Psoas muscle (tissue), 8 donors: ENCODE data around the gene PSMA2. TPM values are rescaled to one million over a fixed set of nuclear protein-coding genes. Genes with fewer than 3 reads are reported as not detected.

ENCODE experiments used
- ATAC-seq, 4 donors: fragments of 200-7000 bp; cut with Tn5 transposase; one replicate each; pipeline ENCODE4 v1.9.1; 2020; ENCODE audit warnings: moderate library complexity in 3 of 4, mild to moderate bottlenecking in 2 of 4
- DNase-seq, 2 donors: peaks; one replicate each; pipeline ENCODE4 v3.0.0-alpha.2; 2020
- H3K27ac ChIP-seq: fragments of 200-600 bp; one replicate; pipeline ENCODE4 v1.8.0; 2022
- H3K27me3 ChIP-seq, 3 donors: fragments of 200-600 bp in 1 of 3; one replicate each; pipeline versions ENCODE4 v1.6.1 to v1.8.0; 2013 to 2022; ENCODE audit warnings: low read length in 2 of 3, mild to moderate bottlenecking in 2 of 3, moderate library complexity in 1 of 3; ENCODE audit not compliant: insufficient read depth in 3 of 3
- H3K36me3 ChIP-seq, 2 donors: fragments of 200-600 bp in 1 of 2; one replicate each; pipeline versions ENCODE4 v1.6.1 to v1.8.0; 2013 to 2022; ENCODE audit warnings: low read depth in 1 of 2, mild to moderate bottlenecking in 1 of 2, moderate library complexity in 1 of 2; ENCODE audit not compliant: insufficient read depth in 1 of 2
- H3K4me1 ChIP-seq: fragments of 200-600 bp; one replicate; pipeline ENCODE4 v1.8.0; 2022
- H3K4me3 ChIP-seq: fragments of 200-600 bp; one replicate; pipeline ENCODE4 v1.8.0; 2022; ENCODE audit warnings: mild to moderate bottlenecking
- H3K9me3 ChIP-seq: fragments of 200-600 bp; one replicate; pipeline ENCODE4 v1.8.0; 2022
- WGBS, 3 donors: extraction: QIAGEN DNeasy Blood & Tissue Kit; methylation state at CpG; one replicate each; pipeline versions ENCODE4 v1.1.6 to v1.1.7; 2013; 5-methylcytosine and 5-hydroxymethylcytosine counted together
- intact Hi-C, 2 donors: fragments of 100-400 bp; cut with DNase I; formaldehyde crosslinking; loops; one replicate each; pipeline versions ENCODE4 v1.11.0 to v1.14.2; 2022
- polyA plus RNA-seq, 3 donors: library from polyadenylated mRNA; stranded (reverse); fragments of 200-250 nt; gene quantifications; one replicate each; pipeline ENCODE4 v1.2.3, GENCODE V29; 2013
- total RNA-seq, 4 donors: library from RNA; stranded (reverse); fragmentation: NEBNext Ultra II Directional in 2 of 4; extraction: Animal tissue kit (Norgen Biotek cat#: 25700) in 2 of 4; gene quantifications; one replicate each; pipeline versions ENCODE4 v1.2.1 to v1.2.4, GENCODE V29; 2021 to 2023
- TF ChIP-seq, protein P1 (sequence below): fragments of 200-600 bp; IDR thresholded peaks from one replicate; pipeline ENCODE4 v1.8.0; 2022; ENCODE audit warnings: antibody characterized with exemption
- donor health status: healthy with polysubstance abuse.
- donor health status: DM: no; HTN: no; CAD: no; lungs with moderate emphysema.
- donor health status: Bipolar disorder and iron deficiency.
- donor health status: healthy.
- donor health status: DM: yes; HTN: yes; CAD: no.
- donor health status: DM: no; HTN: no; CAD: no.
- donor health status: DM: no; HTN: no; CAD: no.
- donor health status: DM: yes; HTN: yes; CAD: no.

PSMA2 gene
- total and polyA plus RNA-seq, 7 donors = 57.4 to 334 (median 145) TPM

DNA sequence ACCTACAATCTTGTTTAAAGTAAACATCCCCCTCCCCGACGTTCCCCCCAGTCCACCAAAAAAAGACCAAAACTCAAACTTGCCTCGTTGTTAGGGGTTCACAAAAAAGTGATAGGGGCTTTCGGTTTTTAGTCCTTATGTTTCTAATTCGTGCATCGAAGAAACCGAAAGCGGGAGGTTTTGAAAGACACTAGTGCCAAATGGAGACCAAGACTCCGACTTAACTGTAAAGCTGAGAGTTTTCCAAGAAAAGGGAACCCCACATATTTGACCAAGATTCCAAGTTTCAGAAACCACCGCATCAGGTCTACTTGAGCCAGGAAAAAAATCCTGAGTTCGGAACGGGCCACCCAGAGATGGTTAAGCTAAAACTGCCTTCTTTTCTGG is 534 bp downstream of the PSMA2 start:
- 0% methylated on average over 12 of the region's 12 CpGs for WGBS, 3 donors
- intact Hi-C loops = no loop called here
- ATAC-seq (peak in 1 of 4 donors; percentile 3), DNase-seq (no peak)
- Histone ChIP-seq H3K4me1 (peaks cover 31% of the 10 kb centered on the region), H3K27me3 (no peaks in the 10 kb centered on the region), H3K4me3 (peak overlapping the region; percentile 93), H3K36me3 (peaks cover 5 to 27% of the 10 kb centered on the region in 2 donors), H3K9me3 (no peaks in the 10 kb centered on the region), H3K27ac (peak overlapping the region; percentile 88)
- TF ChIP-seq, protein P1, sequence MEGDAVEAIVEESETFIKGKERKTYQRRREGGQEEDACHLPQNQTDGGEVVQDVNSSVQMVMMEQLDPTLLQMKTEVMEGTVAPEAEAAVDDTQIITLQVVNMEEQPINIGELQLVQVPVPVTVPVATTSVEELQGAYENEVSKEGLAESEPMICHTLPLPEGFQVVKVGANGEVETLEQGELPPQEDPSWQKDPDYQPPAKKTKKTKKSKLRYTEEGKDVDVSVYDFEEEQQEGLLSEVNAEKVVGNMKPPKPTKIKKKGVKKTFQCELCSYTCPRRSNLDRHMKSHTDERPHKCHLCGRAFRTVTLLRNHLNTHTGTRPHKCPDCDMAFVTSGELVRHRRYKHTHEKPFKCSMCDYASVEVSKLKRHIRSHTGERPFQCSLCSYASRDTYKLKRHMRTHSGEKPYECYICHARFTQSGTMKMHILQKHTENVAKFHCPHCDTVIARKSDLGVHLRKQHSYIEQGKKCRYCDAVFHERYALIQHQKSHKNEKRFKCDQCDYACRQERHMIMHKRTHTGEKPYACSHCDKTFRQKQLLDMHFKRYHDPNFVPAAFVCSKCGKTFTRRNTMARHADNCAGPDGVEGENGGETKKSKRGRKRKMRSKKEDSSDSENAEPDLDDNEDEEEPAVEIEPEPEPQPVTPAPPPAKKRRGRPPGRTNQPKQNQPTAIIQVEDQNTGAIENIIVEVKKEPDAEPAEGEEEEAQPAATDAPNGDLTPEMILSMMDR = no peak

DNA sequence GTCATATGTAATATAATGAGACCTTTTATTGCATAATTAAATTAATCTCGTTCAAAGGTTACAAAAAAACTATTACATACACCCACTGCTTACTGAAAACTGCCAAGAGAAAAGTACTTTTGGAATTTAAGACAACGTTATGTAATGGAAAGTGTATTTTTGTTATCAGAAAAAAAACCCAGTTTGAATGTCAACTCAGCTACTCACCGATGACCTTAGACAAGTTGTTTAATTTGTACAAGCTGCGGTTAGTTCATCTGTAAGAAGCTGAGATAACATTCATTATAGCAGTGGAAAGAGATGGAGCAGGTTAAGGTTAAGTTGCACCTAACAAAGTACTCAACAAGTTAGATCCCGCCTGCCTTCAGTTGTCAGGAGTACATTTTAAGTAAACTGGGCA is 1.1 kb downstream of the PSMA2 start:
- H3K36me3 ChIP-seq = peaks cover 5 to 27% of the 10 kb centered on the region in 2 donors
- H3K27me3 ChIP-seq = no peaks in the 10 kb centered on the region
- H3K27ac ChIP-seq = peak overlapping the region; percentile 88
- DNase-seq (no peak), ATAC-seq (no peak)
- H3K4me3 ChIP-seq = peak overlapping the region; percentile 93
- no peaks in the 10 kb centered on the region for H3K9me3 ChIP-seq
- TF ChIP-seq, protein P1 = no peak
- intact Hi-C loops = no loop called here
- 7 to 14% (median 8%) methylated on average over 5 of the region's 5 CpGs for WGBS, 3 donors
- H3K4me1 ChIP-seq = peaks cover 31% of the 10 kb centered on the region

DNA sequence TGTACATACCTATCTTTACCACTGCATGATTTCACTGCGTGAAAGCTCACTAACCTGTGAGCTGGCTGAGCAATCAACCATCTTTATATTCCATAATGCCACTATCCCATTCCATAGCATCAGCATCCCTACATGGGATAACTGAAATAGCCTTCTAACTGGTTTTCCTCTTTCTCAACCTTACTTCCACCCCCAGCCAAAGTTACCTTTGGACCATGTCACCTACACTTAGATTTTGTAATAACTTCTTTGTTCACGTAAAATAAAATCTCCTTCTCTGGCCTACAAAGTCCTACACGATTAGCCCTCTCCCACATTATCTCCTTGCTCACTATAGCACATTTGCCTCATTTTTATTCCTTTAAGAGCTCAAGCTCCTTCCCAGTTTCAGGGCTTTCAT is 2.5 kb downstream of the PSMA2 start:
- TF ChIP-seq, protein P1 = no peak
- intact Hi-C loops = loop anchor here in 1 of 2 donors (10.0 kb wide), 1 partner anchor 785 kb away; no protein-coding TSS in a partner anchor
- peaks cover 29% of the 10 kb centered on the region for H3K4me1 ChIP-seq
- no peak overlapping the region for H3K27ac ChIP-seq
- 65 to 77% (median 66%) methylated on average over 3 of the region's 3 CpGs for WGBS, 3 donors
- DNase-seq (no peak), ATAC-seq (no peak)
- H3K36me3 ChIP-seq = peaks cover 11 to 31% of the 10 kb centered on the region in 2 donors
- H3K27me3 ChIP-seq = no peaks in the 10 kb centered on the region
- no peaks in the 10 kb centered on the region for H3K9me3 ChIP-seq
- H3K4me3 ChIP-seq = no peak overlapping the region

DNA sequence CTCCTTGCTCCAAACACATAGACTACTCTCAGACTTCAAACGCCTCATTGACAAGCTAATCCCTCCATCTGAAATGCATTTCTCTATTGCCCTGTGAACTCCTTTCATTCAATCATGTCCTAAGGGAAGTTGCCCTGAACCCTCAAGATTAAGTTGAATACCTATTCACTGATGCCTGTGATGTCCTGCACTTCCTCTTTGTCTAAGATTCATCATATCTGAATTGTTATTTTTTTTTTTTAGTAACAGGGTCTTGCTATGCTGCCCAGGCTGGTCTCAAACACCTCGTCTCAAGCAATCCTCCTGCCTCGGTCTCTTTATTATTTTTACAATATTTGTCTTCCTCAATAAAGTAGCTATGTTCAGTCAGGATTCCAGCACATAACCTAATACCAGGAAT is 3.2 kb downstream of the PSMA2 start:
- WGBS, 3 donors = 54 to 77% (median 70%) methylated on average over 3 of the region's 3 CpGs
- TF ChIP-seq, protein P1 = no peak
- DNase-seq (no peak), ATAC-seq (no peak)
- Histone ChIP-seq H3K27ac (no peak overlapping the region), H3K9me3 (no peaks in the 10 kb centered on the region), H3K27me3 (no peaks in the 10 kb centered on the region), H3K4me3 (no peak overlapping the region), H3K4me1 (peaks cover 25% of the 10 kb centered on the region), H3K36me3 (peaks cover 11 to 38% of the 10 kb centered on the region in 2 donors)
- intact Hi-C loops = loop anchor here in 1 of 2 donors (10.0 kb wide), 1 partner anchor 786 kb away; no protein-coding TSS in a partner anchor

DNA sequence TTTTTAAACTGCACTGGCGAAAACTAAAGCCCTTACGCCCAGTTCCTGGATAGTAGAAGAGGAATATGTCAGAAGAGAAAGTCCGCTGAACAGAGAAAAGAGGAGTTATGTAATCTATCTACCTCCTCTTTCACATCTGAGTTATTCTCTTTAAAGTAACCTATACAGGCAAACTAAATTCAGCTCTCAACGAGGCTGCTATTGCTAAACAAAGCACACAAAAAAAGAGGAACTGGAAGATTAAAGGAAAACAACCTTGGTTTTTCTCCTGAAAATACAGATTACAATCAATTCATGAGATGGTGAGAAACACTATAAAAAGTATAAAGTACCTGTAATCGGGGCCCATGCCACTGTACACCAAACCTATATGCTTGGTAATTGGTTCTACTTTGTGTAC is 5.8 kb downstream of the PSMA2 start:
- Histone ChIP-seq H3K4me3 (no peak overlapping the region), H3K9me3 (no peaks in the 10 kb centered on the region), H3K27me3 (no peaks in the 10 kb centered on the region), H3K27ac (no peak overlapping the region), H3K4me1 (peaks cover 20% of the 10 kb centered on the region), H3K36me3 (peaks cover 12 to 63% of the 10 kb centered on the region in 2 donors)
- TF ChIP-seq, protein P1 = no peak
- DNase-seq = no peak
- WGBS, 3 donors = 87 to 91% (median 91%) methylated on average over 5 of the region's 5 CpGs
- no peak for ATAC-seq
- intact Hi-C loops = loop anchor here in 1 of 2 donors (10.0 kb wide), 1 partner anchor 789 kb away; no protein-coding TSS in a partner anchor
